H7 (cell line): ENCODE measurements around the gene APLP2. TPM values are rescaled to one million over a fixed set of nuclear protein-coding genes. Genes with fewer than 3 reads are reported as not detected.
"Not testable (repeated sequence)": the region's sequence is repeated elsewhere in the genome, so short reads cannot be mapped to it uniquely, and the experiment has no call there.

ENCODE experiments used
- DNase-seq: peaks from one replicate; pipeline ENCODE4 v3.0.0; 2012
- H3K27me3 ChIP-seq: 2 replicates; pipeline ENCODE4 v1.6.0; 2011; ENCODE audit warnings: mild to moderate bottlenecking, low read length; ENCODE audit not compliant: control insufficient read depth, insufficient read depth
- H3K36me3 ChIP-seq: replicated peaks from 2 replicates; pipeline ENCODE4 v1.5.1; 2011; ENCODE audit warnings: low read length; ENCODE audit not compliant: control insufficient read depth, insufficient read depth
- H3K4me3 ChIP-seq: 2 replicates; pipeline ENCODE4 v1.5.1; 2011; ENCODE audit warnings: low read depth, mild to moderate bottlenecking, control low read depth, low read length, moderate library complexity; ENCODE audit not compliant: insufficient read depth
- total RNA-seq: library from RNA; depleted of rRNA; stranded (reverse); fragments of >200 nt; shearing (Covaris generic); gene quantifications from 2 replicates; pipeline ENCODE4 v1.2.3, GENCODE V29; 2014

APLP2 gene
- total RNA-seq, 1 experiment from 2014 or later: 257 TPM

- not testable (repeated sequence) for H3K36me3 ChIP-seq, DNase-seq, H3K27me3 ChIP-seq, H3K4me3 ChIP-seq
Measured at GRCh38 chr11:130091169-130091568, 21.5 kb downstream of the APLP2 start.

- no peaks in the 10 kb centered on the region for H3K27me3 ChIP-seq
- H3K36me3 ChIP-seq: peaks cover 2% of the 10 kb centered on the region
- DNase-seq: no peak
- no peak overlapping the region for H3K4me3 ChIP-seq
Measured at GRCh38 chr11:130092661-130093060, 23.0 kb downstream of the APLP2 start.

GRCh38 chr11:130094614-130095013, 24.9 kb downstream of the APLP2 start:
- no peak overlapping the region for H3K4me3 ChIP-seq
- H3K27me3 ChIP-seq: no peaks in the 10 kb centered on the region
- no peaks in the 10 kb centered on the region; the same call in 1 of the 2 replicates for H3K36me3 ChIP-seq
- no peak for DNase-seq

- Histone ChIP-seq H3K27me3 (no peaks in the 10 kb centered on the region), H3K36me3 (no peaks in the 10 kb centered on the region; the same call in 1 of the 2 replicates), H3K4me3 (no peak overlapping the region)
- DNase-seq: no peak
Measured at GRCh38 chr11:130095326-130095725, 25.6 kb downstream of the APLP2 start.

GRCh38 chr11:130096042-130096441, 26.3 kb downstream of the APLP2 start:
- Histone ChIP-seq H3K27me3 (no peaks in the 10 kb centered on the region), H3K4me3 (no peak overlapping the region), H3K36me3 (no peaks in the 10 kb centered on the region; the same call in 1 of the 2 replicates)
- DNase-seq: no peak

- Histone ChIP-seq H3K4me3 (no peak overlapping the region), H3K36me3 (no peaks in the 10 kb centered on the region; the same call in 1 of the 2 replicates), H3K27me3 (no peaks in the 10 kb centered on the region)
- no peak for DNase-seq
Measured at GRCh38 chr11:130096823-130097222, 27.1 kb downstream of the APLP2 start.

- no peak for DNase-seq
- Histone ChIP-seq H3K36me3 (no peaks in the 10 kb centered on the region; the same call in 1 of the 2 replicates), H3K4me3 (no peak overlapping the region), H3K27me3 (no peaks in the 10 kb centered on the region)
Measured at GRCh38 chr11:130097285-130097684, 27.6 kb downstream of the APLP2 start.

- DNase-seq: no peak
- Histone ChIP-seq H3K4me3 (no peak overlapping the region), H3K36me3 (no peaks in the 10 kb centered on the region), H3K27me3 (no peaks in the 10 kb centered on the region)
Measured at GRCh38 chr11:130099356-130099755, 29.7 kb downstream of the APLP2 start.

- no peak overlapping the region for H3K4me3 ChIP-seq
- no peak for DNase-seq
- no peaks in the 10 kb centered on the region for H3K36me3 ChIP-seq
- H3K27me3 ChIP-seq: no peaks in the 10 kb centered on the region
Measured at GRCh38 chr11:130100381-130101095, 30.8 kb downstream of the APLP2 start.

- H3K36me3 ChIP-seq: no peaks in the 10 kb centered on the region
- DNase-seq: no peak
- no peak overlapping the region for H3K4me3 ChIP-seq
- no peaks in the 10 kb centered on the region for H3K27me3 ChIP-seq
Measured at GRCh38 chr11:130101661-130102060, 32.0 kb downstream of the APLP2 start.

GRCh38 chr11:130102301-130103249, 32.9 kb downstream of the APLP2 start:
- Histone ChIP-seq H3K27me3 (no peaks in the 10 kb centered on the region), H3K4me3 (no peak overlapping the region), H3K36me3 (no peaks in the 10 kb centered on the region)
- no peak for DNase-seq

- Histone ChIP-seq H3K4me3 (no peak overlapping the region), H3K27me3 (no peaks in the 10 kb centered on the region), H3K36me3 (no peaks in the 10 kb centered on the region)
- DNase-seq: no peak
Measured at GRCh38 chr11:130103296-130103814, 33.7 kb downstream of the APLP2 start.

- Histone ChIP-seq H3K4me3 (no peak overlapping the region), H3K27me3 (no peaks in the 10 kb centered on the region), H3K36me3 (peaks cover 5% of the 10 kb centered on the region)
- no peak for DNase-seq
Measured at GRCh38 chr11:130106381-130106780, 36.7 kb downstream of the APLP2 start.

GRCh38 chr11:130108671-130109070, 39.0 kb downstream of the APLP2 start:
- H3K27me3 ChIP-seq, H3K4me3 ChIP-seq, DNase-seq, H3K36me3 ChIP-seq: not testable (repeated sequence)

- DNase-seq: no peak
- Histone ChIP-seq H3K4me3 (no peak overlapping the region), H3K36me3 (peaks cover 5% of the 10 kb centered on the region), H3K27me3 (no peaks in the 10 kb centered on the region)
Measured at GRCh38 chr11:130109386-130109785, 39.7 kb downstream of the APLP2 start.
